ENCODE measurements around the gene WASF2. TPM values are rescaled to one million over a fixed set of nuclear protein-coding genes. Genes with fewer than 3 reads are reported as not detected.

WASF2 gene
- total RNA-seq, 1 donor from 2014 or later: 57.3 TPM

DNA sequence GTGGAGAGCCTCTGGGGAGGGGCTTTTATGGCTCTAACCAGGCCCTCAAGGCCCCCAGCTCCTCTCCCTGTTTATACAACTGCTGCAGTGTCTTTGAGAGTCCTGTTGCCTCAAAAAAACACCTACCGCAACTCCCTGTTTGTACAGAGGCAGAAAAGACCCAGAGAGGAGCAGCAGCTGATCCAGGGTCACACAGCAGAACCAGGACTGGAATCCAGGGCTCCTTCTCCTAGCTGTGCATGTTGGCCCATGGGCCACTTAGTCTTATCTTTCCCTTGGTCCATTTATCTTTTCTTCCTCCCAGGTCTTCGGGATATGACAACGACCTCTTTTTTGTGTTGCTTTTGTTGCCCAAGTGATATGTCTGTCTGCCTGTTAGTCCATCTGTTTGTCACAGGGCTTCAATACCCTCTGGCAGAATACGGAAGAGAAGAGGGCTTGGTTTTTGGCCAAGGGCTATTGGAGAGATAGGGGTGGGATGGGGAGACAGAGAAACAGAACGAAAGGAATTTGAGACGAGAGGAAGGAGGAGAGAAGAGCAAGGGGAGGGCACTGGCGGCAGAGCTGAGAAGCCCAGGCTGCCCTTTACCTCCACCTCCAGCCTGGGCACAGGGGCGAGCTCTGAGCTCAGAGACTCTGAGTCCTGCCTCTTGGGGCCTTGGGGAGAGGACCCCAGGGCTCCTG, 33.5 kb upstream of the WASF2 start:
- ATAC-seq: no peak
- intact Hi-C loops (cut with DNase I): no loop called here

DNA sequence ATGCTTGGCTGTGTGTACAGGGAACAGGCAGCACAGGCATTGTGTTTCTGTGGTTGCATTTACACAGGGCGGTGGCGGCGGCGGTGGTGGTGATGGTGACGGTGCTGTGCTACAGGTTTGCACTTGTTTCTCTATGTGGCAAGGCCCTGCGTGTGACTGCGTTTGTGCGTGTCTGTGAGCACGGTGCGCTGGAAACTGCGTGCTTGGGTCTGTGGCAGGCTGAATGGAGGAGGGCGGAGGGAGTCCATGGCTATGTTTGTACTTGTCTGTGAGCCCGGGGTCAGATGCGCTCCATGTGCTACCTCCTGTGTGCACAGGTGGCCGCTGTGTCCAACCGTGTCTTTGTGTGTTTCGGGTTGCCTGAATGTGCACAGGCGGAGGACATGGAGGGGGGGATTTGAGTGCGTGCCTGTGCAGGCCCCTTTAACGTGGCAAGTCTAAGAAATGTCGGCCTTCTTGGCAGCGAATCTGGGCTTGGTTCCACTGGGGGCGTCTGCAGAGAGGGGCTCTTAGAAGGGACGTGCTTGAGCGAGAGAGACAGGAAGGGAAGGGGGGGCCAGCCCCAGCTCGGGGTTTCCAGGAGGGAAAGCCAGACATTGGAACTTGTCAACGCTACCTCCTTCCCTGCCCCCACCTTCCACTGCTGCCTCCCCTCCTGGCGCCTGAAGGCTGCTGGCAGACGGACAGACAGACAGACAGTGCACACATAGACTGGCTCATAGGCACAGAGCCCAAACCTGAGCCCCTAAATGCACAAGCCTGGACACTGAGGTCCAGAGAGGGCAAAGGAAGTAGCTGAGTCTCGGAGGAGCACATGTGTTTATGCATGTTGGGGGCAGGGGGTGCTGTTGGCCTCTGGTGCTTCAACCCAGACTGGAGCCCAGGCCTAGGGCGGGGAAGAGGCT, 32.7 kb upstream of the WASF2 start:
- DNase-seq (ENCODE audit: missing footprints) (no peak), ATAC-seq (no peak)
- intact Hi-C loops (cut with DNase I): no loop called here

More for the DNA sequence above, 33.5 kb upstream of the WASF2 start:
- DNase-seq (ENCODE audit: missing footprints): no peak

DNA sequence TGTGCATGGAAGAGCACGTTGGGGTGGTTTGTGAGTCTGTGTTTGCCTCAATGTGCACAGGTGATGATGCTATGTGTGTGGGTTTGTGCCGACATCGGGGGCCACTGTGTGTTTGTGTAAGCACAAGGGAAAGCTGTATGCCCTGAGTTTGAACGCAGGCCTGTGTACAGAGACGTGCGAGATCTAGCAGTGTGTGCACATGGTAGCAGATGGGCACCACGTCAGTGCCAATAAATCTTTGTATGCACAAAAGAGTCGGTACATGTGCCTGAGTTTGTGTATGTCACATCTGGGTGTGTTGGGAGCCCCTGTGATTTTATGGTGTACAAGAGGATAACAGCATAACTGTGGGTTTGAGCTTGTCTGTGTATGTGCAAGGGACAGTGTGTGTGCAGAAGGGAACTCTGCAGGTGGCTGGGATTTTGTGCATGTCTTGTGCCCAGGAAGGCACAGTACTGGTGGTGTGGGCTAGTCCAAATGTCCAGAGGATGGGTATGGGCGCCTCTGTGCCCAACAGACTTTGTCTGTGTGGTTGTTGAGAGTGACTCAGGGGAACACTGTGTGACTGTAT, 32.0 kb upstream of the WASF2 start:
- ATAC-seq (no peak), DNase-seq (ENCODE audit: missing footprints) (no peak)
- intact Hi-C loops (cut with DNase I): no loop called here

DNA sequence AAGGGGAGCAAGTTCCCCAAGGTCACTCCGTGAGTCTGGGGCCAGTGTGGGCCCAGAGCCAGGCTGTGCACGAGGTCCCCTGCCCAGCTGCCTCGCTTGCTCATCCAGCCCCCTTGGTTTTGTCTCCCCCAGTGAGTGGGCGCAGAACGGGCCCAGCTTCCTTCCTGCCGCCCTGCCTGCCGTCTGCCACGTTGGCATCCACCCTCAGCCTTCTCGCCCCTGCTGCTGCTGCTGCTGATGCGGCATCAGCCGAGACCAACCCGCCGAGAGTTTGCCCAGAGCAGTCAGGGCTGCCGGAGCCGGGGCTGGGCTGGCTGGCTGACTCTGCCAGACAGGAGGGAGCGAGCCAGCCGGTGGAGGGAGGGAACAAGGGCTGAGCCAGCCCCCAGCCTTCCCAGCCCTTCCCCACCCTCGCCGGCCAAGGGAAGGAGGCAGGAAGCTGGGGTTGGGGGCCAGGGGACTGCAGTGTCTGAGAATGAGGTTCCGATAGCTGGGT, 31.4 kb upstream of the WASF2 start:
- intact Hi-C loops (cut with DNase I): no loop called here
- DNase-seq (ENCODE audit: missing footprints): peak; percentile 78
- peak; percentile 21 for ATAC-seq

DNA sequence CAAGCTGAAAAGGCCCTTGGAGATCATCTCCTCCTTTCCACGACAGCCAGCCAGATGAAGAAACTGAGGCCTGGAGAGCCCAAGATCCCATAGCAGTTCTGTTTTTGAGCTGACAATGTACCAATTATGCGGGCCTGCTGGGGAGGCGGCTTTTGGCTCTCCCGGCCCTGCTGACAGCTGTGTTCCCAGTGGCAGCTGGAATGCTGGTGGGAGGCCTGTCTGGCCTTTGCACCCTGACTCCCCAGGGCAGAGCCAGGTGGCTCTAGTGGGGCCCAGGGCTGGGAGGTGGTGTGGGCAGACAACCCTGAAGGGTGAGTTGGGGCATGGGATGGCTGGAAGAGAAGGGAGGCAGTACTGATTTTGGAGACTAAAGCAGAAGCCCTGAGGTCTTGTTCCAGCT, 30.7 kb upstream of the WASF2 start:
- ATAC-seq (peak; percentile 21), DNase-seq (ENCODE audit: missing footprints) (peak; percentile 81)
- intact Hi-C loops (cut with DNase I): no loop called here

DNA sequence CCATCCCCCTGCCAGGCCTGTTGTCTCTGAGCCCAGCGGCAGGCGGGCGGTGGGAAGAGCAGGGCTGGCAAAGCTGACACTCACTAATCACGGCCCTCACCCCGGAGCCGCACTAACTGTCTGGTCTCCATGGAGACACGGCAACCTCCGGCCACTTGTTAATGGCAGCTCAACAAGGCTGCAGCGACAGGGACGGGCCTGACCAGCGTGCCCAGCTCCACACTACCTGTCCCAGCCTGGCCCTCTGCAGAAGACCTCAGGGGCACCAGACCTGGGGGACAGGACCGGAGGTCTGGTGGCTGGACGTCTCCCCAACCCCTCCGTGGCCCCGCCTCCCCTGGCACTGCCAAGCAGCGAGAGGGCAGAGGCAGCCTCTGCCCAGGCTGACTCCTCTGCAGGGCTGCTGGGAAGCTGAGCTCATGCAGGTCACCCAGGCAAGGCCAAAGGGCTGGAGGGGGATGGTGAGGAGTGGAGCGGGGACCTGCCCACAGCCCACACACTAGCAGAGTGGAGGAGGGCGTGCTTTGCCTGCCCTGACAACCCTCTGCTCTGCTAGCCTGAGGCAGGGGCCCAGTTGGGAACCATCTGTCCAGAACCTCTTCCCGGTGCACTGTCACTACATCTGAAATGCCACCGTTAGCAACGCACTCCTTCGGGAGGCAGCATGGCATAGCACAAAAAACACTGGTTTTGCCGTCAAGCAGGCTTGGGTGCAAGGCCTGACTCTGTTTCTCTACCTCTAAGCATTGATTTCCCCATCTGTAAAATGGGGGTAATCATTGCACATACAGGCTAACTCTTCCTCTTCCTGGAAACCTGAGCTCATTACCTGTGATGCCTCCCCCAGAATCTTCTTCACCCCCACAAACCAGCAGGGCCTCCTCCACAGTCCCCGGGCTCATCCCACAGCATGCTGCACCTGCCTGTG, 29.6 kb upstream of the WASF2 start:
- DNase-seq (ENCODE audit: missing footprints): no peak
- intact Hi-C loops (cut with DNase I): no loop called here
- ATAC-seq: peak; percentile 20

DNA sequence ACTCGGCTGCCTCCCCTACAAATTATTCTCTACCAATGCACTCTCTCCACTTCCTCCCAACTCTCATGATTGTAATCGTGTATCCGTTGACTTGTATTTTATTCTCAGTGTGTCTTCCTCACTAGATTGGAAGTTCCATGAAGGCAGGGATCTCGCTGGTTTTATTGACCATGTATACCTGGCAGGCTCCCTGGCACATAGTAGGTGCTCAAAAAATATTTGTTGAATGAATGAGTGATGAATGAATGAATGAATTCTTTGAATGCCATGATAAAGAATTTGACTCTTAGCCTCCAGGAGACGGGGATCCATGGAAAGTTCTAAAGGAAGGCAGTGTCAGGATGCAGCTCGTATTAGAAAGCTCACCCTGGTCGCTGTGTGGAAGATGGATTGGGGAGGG, 28.8 kb upstream of the WASF2 start:
- intact Hi-C loops (cut with DNase I): no loop called here

DNA sequence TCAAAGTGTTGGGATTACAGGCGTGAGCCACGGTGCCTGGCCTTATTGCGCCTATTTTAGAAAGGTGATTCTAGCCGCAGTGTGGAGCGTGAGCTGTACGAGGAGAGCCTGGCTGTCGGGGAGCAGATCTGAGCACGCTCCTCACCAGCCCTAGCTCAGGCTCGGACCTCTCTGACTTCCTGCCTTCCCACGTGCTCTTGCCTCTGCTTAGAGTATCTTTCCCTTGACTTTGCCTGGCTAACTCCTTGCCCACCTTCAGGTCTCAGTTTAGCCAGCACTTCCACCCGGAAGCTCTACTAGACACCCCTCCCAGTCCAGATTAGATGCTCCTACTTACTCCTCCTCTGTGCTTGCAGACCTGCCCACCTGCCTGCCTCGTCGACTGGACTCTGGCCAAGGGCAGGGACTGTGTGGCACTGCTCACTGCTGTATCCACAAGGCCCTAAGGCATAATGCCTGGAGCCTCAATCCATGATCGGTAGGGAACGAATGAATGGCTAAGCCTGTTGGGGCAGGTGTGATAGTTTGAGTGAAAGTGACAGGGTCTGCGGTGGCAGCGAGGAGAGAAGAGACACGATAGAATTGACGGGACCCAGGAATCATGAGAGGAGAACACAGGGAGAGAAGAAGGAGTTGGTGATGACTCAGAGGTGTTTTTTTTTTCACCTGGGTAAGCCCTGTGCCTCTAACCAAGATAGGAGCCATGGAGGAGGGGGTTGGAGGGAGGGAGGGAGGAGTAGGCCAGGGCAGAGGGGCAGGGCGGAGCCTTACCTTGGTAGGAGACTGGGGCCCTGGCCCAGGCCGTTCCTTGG, 28.1 kb upstream of the WASF2 start:
- intact Hi-C loops (cut with DNase I): no loop called here
- ATAC-seq (no peak), DNase-seq (ENCODE audit: missing footprints) (peak; percentile 70)

More for the DNA sequence above, 28.8 kb upstream of the WASF2 start:
- DNase-seq (ENCODE audit: missing footprints): no peak
- ATAC-seq: no peak

DNA sequence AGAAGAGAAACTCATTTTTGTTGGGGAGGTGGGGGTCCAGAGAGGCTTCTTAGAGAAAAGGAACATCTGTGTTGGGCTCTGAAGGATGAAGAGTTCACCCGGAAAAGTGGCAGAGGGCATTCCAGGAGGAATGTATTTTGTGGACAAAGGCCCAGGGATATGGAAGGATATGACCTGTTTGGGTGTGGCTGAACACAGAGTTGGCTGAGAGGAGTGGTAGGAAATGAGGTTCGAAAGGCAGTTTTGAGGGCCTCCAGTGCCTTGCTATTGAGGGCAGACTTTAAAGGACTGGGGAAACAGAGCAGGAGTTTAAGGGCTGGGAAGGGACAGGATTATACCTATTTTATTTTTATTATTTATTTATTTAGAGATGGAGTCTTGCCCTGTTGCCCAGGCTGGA, 27.3 kb upstream of the WASF2 start:
- no peak for ATAC-seq
- intact Hi-C loops (cut with DNase I): no loop called here
- DNase-seq (ENCODE audit: missing footprints): no peak

DNA sequence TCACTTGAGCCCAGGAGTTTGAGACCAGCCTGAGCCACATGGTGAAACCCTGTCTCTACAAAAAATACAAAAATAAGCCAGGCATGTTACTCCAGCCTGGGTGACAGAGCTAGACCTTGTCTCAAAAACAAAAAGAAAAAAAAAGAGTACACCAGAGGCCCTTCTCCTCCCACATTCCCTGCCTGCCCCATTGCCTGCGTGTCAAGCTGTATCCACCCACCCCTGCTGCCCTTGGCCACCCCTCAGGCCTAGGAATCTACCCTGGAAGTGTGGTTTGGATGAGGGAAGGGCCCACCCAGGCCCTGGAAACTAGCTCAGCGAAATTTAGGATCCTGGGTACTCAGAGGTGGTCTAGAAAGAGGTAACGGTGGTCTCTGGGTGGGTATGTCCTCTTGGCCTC, 25.7 kb upstream of the WASF2 start:
- intact Hi-C loops (cut with DNase I): no loop called here
- ATAC-seq (no peak), DNase-seq (ENCODE audit: missing footprints) (no peak)

DNA sequence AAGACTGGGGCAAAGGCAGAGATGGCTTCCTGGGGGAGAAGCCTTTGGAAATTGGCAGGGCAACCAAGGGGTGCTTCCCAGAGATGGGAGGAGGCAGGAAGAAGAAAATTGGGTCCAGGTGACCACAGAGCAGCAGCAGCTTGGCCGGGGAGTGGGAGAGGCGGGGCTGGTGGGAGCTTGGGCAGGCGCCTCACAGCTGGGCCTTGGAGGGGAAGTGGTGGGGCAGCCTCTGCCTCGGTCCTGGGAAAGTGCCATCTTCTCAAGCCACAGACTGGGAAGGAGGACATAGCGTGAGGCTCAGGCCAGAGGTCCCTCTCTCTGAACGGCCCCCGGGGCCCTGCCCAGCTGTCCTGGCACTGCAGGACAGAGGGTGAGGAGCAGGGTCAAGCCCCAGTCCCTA, 24.0 kb upstream of the WASF2 start:
- DNase-seq (ENCODE audit: missing footprints) (peak; percentile 75), ATAC-seq (peak; percentile 68)
- intact Hi-C loops (cut with DNase I): no loop called here

DNA sequence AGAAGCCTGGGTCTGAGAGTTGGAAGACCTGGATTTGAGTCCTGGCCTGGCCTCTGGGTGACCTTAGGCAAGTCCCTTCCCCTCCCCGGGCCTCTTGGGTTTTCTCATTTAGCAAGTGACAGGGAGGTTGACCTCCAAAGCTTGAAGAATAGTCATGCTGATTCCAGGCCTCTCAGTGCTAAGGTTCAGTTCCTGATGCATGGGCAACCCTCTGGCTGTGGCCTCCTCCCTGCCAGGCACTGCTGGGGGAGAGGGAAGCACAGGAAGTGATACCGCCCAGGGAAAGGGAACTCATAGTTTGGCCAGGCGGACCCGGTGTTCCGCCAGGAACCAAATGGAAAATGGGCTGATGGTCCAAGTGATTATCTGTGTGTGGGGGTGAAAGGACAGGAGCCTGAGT, 23.6 kb upstream of the WASF2 start:
- ATAC-seq (peak; percentile 58), DNase-seq (ENCODE audit: missing footprints) (no peak)
- intact Hi-C loops (cut with DNase I): no loop called here

DNA sequence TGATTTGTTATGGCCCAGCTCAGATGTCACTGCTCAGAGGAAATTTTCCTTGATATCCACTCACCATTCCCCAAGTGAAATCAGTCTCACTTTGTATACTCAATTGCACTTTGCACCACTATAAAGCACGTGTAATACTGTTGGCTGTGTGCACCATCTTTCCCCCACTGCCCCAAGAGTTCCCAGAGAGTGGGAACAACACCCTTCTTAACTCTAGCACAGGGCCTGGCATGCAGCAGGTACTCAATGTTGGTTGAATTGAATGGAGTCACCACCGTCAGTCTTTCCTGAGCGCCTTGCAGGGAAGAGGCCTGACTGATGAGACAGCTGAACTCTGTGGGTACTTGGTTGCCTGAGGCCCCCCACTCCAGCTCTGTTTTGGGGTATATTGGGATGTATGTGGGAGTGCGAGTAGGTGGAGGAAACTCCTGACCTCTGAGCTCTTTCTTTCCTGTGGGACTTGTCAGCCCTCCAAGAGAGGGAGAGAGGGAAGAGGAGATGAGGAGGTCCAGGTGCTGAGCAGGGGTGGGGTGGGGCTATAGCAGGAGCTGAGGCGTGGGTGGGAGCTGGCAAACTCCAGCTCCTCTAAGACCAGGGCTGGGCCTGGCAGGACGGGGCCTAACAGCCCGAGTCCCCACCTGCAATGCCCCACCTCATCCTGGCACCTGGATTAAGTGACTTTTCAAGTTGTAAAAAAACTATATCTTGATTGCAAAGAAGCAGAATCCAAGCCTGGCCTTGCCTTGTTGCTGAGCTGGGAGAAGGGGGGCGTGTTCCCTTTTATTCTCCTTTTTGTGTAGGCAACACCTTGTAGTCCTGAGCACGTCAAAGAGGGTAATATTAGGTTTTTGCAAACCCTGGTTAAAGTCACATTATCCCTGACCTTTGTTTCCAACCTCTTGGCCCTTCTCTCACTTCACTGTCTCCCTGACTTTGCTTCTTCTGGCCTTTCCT, 19.4 kb upstream of the WASF2 start:
- peak; percentile 8 for DNase-seq (ENCODE audit: missing footprints)
- intact Hi-C loops (cut with DNase I): no loop called here
- no peak for ATAC-seq

DNA sequence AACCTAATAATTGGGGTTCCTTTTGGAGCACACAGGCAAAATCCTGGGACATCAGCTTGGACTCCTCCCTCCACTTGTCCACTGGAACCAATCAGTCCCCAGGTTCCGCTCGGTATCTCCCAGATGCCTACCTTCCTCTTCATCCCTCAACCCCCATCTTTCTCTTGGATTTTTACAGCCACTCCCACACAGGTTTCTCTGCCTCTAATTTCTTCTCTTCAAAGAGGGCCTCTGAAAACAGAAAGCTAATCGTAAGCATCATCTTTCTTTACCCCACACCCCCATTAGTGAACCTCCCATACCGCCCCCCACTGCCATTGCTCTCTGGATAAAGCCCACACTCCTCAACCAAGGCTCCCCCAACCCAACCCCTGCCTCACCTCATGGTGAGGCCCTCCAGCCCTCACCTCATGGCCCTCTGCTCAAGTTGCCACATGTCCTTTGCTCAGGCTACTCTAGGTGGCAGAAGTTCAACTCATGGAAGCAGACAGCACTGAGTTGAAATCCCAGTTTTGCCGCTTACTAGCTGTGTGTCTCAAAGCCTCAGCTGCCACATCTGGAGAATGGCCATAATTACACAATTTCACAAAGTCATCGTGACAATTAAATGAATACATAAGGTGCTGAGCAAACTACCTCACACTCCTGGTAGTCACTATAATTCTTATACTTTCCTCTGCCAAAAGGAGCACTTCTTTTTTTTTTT, 18.1 kb upstream of the WASF2 start:
- DNase-seq (ENCODE audit: missing footprints): no peak
- intact Hi-C loops (cut with DNase I): no loop called here
- ATAC-seq: no peak

DNA sequence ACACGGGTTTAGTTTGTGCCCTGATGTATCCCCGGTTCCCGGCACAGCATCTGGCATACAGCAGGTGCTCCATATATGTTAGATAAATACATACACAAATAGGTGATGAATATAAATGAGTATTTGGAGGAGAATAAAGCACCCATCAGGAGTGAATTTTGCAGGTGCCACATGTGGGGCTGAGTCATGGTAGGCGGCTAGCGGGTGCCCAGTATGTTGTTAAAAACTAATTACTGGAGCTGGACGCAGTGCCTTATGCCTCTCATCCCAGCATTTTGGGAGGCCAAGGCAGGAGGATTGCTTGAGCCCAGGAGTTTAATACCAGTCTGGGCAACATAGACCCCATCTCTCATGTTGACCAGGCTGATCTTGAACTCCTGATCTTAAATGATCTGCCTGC, 16.7 kb upstream of the WASF2 start:
- intact Hi-C loops (cut with DNase I): no loop called here
- no peak for DNase-seq (ENCODE audit: missing footprints)
- no peak for ATAC-seq

DNA sequence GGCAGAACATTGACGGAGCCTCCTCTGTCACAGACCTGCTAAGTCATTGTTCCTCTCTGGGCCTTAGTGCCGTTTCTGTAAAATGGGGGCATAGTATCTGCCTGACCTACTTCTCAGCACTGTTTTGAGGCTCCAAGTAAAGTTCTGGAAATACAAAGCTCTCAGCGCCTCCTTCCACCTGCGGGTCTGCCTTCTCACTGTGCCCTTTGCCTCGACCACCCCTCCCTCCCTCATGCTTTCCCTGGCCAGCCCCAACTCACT, 15.4 kb upstream of the WASF2 start:
- DNase-seq (ENCODE audit: missing footprints): no peak
- intact Hi-C loops (cut with DNase I): no loop called here
- no peak for ATAC-seq
